HG02943 (cell line): ENCODE data around the gene FCN2.

Experiments
- ATAC-seq: cut with Tn5 transposase; IDR thresholded peaks from one replicate; pipeline ENCODE4 v1.9.1; 2021; ENCODE audit warnings: mild to moderate bottlenecking, low read depth, moderate library complexity; ENCODE audit not compliant: unreplicated experiment

FCN2 gene

GRCh38 chr9:134886413-134886913 is 5.9 kb downstream of the FCN2 start:
- no peak for ATAC-seq

- ATAC-seq, result no peak
These were observed 6.6 kb downstream of the FCN2 start for GRCh38 chr9:134887219-134887618.

- no peak for ATAC-seq
These were observed 7.3 kb downstream of the FCN2 start for GRCh38 chr9:134887686-134888602.

- ATAC-seq, result no peak
These were observed 8.1 kb downstream of the FCN2 start for GRCh38 chr9:134888603-134889190.

- ATAC-seq, result no peak
These were observed 9.0 kb downstream of the FCN2 start for GRCh38 chr9:134889386-134890154.

GRCh38 chr9:134890155-134890495 is 9.5 kb downstream of the FCN2 start:
- ATAC-seq, result no peak

GRCh38 chr9:134891053-134891452 is 10.4 kb downstream of the FCN2 start:
- no peak for ATAC-seq

- no peak for ATAC-seq
These were observed 11.1 kb downstream of the FCN2 start for GRCh38 chr9:134891713-134892112.

- no peak for ATAC-seq
These were observed 11.6 kb downstream of the FCN2 start for GRCh38 chr9:134892221-134892620.

GRCh38 chr9:134892820-134893420 is 12.3 kb downstream of the FCN2 start:
- ATAC-seq, result no peak

GRCh38 chr9:134894136-134894860 is 13.7 kb downstream of the FCN2 start:
- no peak for ATAC-seq

DNA sequence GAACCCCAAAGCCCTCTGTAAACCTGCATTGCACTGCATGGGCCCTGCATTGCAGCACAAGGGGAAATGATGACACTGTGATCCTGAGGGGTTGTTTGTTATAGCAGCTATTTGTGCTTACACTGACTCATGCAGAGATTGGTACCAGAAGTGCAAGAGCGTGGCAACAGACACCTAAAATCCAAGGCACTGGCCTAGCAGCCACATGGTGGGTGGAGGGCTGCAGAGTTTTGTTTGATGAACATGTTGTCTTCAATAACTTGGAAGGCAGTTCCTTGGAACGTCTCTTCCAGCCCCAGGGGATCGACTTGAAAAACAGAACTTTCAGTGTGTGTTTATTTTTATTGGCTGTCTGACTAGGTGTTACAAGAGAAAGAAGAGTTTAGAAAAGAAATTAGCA is 14.5 kb downstream of the FCN2 start:
- no peak for ATAC-seq

GRCh38 chr9:134895567-134895907 is 14.9 kb downstream of the FCN2 start:
- no peak for ATAC-seq

- ATAC-seq, result no peak
These were observed 15.6 kb downstream of the FCN2 start for GRCh38 chr9:134895908-134896833.

- ATAC-seq, result no peak
These were observed 16.4 kb downstream of the FCN2 start for GRCh38 chr9:134896834-134897583.

DNA sequence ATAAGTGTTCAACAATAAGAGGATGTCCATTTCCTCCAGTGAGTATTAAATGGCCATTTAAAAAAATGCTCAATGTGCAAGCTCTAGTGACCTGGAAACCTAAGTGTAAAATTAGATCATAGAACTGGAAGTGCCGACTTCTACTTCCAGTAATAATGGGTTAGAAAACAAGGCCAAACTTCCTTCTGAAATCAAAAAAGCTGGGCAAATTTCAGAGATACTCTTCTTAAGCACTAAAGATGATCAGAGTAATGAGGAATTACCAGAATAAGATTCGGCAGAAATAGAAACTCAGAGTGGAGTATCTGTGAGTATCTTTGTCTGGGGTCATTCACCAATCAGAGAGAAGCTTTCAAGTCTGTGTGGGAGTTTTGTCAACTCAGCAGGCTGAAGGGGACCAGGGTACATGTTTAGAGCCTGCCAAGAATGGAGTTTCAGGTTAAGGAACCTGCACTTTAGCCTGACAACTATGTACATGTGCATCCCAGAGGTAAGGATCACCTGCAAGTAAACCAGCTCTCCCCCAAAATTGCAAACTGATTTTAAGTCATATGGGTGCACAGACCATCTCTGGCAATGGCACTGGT is 17.1 kb downstream of the FCN2 start:
- ATAC-seq, result no peak

DNA sequence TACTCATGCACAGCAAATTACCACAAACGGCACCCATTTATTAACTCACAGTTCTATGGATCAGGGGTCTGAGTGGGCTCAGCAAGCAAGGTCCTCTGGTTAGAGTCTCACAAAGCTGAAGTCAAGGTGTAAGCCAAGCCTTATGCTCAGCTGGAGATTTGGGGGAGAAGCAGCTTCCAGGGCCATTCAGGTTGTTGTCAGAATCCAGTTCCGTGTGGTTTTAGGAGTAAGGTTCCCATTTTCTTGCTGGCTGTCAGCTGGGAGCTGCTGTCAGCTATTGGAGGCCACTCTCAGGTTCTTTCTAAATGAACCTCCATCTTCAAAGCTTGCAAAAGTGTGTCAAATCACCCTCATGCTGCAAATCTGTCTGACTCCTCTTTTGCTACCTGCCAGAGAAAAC is 17.7 kb downstream of the FCN2 start:
- ATAC-seq, result no peak

DNA sequence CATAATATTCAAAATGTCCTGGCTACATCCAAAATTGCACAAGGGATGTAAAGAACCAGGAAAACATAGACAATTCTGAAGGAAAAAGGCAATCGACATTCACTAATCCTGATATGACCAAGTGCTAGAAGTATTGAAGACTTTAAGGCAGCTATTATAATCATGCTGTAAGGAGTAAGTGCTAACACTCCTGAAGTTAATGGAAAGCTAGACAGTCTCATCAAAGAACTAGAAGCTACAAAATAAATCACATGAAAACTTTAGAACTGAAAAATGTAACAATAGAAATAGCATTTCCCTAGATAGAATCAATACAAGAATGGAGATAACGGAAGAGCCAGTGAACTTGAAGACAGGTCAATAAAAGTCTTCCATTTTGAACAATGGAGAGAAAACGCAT is 18.6 kb downstream of the FCN2 start:
- no peak for ATAC-seq
